GM21723 (cell line): ENCODE results near the gene TMC6.
"Not testable (repeated sequence)": the region's sequence is repeated elsewhere in the genome, so short reads cannot be mapped to it uniquely, and the experiment has no call there.

Source experiments
- ATAC-seq: cut with Tn5 transposase; IDR thresholded peaks from one replicate; pipeline ENCODE4 v1.9.1; 2021; ENCODE audit warnings: mild to moderate bottlenecking, moderate library complexity; ENCODE audit not compliant: unreplicated experiment

Gene TMC6, protein sequence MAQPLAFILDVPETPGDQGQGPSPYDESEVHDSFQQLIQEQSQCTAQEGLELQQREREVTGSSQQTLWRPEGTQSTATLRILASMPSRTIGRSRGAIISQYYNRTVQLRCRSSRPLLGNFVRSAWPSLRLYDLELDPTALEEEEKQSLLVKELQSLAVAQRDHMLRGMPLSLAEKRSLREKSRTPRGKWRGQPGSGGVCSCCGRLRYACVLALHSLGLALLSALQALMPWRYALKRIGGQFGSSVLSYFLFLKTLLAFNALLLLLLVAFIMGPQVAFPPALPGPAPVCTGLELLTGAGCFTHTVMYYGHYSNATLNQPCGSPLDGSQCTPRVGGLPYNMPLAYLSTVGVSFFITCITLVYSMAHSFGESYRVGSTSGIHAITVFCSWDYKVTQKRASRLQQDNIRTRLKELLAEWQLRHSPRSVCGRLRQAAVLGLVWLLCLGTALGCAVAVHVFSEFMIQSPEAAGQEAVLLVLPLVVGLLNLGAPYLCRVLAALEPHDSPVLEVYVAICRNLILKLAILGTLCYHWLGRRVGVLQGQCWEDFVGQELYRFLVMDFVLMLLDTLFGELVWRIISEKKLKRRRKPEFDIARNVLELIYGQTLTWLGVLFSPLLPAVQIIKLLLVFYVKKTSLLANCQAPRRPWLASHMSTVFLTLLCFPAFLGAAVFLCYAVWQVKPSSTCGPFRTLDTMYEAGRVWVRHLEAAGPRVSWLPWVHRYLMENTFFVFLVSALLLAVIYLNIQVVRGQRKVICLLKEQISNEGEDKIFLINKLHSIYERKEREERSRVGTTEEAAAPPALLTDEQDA

DNA sequence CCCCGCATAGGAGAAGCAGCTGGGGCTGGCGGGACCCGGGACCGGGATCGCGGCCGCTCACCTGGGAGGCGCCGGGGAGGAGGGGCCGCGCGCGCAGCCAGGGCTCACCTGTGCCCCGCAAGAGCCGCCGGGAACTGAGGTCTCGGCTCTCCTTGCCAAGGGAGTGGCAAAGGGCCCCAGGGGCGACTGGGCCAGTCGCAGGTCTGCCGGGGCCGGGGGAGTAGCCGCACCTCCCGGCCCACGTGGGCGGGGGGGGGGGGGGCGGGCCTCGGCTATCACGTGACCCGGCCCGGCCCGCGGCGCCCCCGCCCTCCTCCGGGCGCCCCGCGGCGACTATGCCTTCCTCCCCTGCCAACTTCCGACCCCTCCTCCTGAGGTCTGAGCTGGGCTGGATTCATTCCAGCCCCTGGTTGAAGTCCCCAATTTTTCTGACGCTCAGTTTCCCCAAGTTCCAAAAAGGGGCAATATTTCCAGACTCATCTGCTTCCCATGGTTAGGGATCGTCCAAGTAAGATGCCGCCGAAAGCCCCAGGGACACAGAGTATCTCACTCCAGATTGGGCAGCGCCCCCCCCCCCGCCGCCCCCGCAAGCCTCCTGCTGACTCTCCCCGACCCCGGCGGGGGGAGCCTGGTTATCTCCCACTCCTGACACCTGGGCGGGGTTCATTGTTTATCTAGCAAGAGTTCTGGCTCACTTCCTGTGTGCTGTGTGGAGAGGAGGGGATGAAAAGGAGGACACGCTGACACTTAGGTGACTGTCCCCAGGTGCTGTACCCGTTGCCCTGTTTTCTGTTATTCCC, at the start of gene TMC6:
TMC6 (minus strand) TSS at position 205 of the 800 bp plus-strand sequence. CDS start 1,923 bp downstream, outside the sequence.
- no peak for ATAC-seq

DNA sequence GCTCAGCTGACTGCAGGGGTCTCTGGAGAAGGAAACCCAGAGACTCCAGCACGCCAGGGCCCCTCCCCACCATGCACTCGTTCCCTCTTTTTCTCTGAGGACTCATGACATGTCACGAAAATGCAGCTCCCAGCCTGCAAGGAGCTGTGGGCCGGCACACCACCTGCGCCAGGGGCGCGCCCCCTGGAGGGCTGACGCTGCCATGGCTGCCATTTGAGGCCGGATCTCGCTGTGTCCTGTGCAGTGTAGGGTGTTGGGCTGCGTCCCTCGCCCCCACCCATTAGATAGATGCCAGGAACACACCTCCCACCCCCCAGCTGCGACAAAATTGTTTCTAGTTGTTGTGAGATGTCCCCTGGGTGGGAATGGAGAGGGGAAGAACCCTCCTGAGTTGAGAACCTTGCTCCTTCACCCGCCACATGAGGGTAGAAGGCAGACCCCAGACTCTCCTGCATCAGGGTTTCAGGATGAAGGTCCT, 48.0 kb upstream of the TMC6 start:
- no peak for ATAC-seq

DNA sequence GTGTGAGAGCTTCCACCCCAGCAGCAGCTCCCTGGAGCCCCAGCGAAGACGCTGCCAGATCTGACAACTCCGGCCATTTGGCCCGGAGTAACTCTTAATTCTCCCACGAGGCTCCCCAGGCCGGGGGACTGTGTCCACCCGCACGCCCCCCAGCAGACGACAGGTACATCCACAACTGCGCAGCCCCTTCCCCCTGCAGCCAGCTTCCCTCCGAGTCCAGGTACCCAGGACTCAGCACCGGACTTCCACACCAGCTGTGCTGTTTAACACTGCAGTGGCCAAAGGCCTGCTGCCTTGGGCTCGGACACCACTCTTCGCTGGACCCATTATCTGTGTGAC, 47.1 kb upstream of the TMC6 start:
- no peak for ATAC-seq

GRCh38 chr17:78174870-78175642, 46.5 kb upstream of the TMC6 start:
- no peak for ATAC-seq

DNA sequence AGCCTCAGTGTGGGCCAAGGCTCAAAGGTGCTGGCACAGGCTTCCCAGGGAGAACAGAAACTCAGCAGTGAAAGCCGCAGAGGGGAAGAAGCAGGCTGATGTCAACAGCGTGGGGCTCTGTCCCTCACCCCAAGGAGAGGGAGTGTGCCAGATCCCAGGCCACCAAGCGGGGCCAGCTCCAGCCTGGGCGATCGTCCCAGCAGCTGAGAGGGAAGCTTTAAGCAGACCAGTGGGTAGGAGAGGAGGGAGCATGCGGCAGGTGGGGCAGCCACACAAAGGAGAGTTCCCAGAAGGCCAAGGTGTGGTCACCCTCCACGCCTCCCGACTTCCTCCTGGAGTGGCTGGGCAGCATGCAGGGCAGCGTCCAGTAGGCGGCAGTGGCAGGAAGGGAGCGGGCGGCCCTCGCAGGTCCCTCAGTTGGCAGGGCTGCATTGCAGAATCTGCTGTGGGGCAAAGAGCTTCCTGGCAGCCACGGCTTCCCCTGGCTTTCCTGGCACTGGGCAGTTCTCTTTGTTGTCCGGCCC, 45.9 kb upstream of the TMC6 start:
- ATAC-seq: no peak

DNA sequence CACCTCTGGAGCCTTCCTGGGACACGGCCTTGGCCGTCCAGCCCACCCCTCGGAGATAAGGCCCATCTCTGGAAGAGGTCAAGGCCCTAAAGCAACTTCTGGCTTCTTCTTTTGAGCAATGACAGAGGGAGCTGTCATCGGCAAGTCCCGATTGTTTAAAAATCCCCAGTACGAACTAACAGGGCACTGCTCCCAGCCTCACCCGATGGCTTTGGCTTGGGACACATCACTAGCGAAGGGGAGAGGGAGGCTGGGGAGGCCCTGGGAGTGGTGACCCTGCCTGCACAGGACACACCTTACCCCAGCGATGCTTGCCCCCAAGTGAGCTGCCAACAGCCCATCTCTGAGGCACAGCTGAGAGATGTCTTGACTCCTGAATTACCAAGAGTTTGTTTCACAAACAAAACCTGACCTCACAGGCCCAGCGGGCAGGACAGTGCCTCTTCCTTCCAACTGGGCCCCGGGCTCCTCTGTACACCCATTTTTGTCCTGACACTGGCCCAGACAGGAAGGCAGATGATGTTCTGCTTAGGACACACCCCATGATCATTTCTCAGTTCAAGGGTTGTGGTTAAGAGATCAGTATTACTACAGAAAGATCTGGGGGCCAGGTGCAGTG, 44.7 kb upstream of the TMC6 start:
- ATAC-seq: peak; percentile 40

- ATAC-seq: no peak
Measured at GRCh38 chr17:78172249-78173051, 43.9 kb upstream of the TMC6 start.

- ATAC-seq: not testable (repeated sequence)
Measured at GRCh38 chr17:78171591-78172248, 43.2 kb upstream of the TMC6 start.

- ATAC-seq: no peak
Measured at GRCh38 chr17:78170692-78171590, 42.4 kb upstream of the TMC6 start.

DNA sequence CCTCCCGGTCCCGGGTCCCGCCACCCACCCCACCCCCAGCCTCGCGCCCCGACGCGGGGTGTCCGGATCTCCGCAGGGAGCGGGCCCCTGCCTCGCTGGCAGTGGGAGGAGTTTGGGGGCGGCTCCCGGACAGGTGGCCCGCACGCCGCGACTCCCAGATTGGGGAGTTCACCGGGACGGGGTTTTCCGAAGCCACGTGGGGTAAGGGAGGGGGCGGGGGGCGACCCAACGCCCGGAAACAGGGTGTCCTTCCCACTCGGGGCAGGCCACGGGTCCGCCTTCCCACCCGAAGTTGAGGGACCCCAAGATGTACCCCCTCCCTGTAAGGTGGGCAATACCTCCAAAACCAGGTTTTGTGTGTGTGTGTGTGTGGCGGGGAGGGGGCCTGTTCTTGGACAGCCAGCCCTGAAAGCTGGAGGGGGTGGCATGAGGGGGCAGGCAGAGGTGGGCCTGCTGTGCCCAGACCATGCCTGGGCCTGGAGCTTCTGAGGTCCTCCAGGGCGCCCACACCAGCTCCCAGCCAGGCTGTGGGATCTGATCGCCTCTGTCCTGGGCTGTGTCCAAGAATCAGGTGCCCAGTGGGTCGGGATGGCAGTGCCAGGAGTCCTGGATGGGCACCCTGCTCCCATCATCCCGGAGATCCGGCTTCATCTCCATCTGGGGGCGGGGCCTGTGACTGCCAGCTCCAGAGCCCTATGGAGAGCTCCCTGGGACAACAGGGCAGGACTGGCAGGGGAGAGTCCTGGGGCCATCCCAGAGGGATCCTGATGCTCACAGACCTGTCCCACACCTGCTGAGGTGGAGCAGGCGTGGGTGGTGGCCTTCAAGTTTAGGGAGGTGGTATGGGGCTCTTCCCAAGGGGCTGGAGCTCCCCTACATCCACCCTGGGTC, 40.6 kb upstream of the TMC6 start:
- peak; percentile 28 for ATAC-seq

- peak; percentile 56 for ATAC-seq
Measured at GRCh38 chr17:78168242-78168902, 39.8 kb upstream of the TMC6 start, which contains the start of gene SYNGR2. Gene SYNGR2, plus strand, starts transcription at chr17:78168581. Its CDS starts 36 bp downstream, at chr17:78168617.

DNA sequence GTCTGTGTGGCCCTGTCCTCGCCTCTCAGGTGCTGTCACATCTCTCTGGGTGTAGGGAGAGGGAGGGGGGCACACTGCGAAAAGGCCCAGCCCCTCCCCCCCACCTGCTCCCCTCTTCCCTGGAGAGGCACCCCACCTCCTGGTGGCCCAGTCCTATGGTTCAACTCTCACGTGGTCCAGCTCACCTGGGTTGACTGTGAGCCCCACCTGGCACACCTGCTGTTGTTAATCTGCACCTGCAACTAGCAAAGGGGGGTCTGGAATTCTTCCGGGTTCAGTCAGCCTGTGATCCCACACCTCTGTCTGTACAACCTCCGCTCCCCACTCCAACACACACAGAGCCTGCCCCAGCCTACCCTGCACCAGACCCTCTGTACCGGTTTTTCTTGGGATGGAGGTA, 37.9 kb upstream of the TMC6 start:
- no peak for ATAC-seq

DNA sequence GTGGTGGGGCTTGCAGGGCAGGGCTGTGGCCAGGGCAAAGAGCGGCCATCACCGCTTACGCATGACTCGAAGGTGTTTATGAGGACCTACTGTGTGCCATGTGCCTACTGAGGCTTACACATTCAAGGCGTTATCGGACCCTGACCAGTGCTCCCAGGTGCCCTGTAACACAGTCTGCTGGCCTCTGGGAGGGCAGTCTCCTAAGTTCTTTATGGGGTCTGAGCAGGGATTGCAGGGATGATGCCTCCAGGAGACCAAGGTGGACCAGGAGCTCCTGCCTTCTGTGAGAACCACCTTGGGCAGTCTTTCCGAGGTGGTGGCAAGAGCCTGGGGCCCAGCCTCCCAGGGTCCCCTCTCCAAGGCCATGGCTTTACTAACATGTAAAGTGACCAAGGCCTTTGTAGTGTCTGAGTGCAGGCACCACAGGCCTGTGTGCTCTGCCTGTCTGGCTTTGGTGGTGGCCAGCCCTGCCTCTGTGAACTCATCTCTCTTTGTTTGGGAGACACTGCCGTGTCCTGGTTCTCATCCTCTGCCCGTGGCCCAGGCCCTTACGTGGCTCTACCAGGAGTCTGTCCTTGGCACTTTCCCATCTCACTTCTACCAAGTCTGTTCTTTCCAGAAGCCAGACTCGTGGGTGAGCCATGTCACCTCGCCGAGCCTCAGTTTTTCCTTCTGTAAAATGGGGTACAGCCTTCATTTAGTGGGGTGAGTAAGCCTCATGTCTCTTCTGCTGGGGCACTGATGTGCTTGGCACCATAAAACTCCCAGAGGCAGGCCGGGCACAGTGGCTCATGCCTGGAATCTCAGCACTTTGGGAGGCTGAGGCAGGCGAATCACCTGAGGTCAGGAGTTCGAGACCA, 36.4 kb upstream of the TMC6 start:
- no peak for ATAC-seq

DNA sequence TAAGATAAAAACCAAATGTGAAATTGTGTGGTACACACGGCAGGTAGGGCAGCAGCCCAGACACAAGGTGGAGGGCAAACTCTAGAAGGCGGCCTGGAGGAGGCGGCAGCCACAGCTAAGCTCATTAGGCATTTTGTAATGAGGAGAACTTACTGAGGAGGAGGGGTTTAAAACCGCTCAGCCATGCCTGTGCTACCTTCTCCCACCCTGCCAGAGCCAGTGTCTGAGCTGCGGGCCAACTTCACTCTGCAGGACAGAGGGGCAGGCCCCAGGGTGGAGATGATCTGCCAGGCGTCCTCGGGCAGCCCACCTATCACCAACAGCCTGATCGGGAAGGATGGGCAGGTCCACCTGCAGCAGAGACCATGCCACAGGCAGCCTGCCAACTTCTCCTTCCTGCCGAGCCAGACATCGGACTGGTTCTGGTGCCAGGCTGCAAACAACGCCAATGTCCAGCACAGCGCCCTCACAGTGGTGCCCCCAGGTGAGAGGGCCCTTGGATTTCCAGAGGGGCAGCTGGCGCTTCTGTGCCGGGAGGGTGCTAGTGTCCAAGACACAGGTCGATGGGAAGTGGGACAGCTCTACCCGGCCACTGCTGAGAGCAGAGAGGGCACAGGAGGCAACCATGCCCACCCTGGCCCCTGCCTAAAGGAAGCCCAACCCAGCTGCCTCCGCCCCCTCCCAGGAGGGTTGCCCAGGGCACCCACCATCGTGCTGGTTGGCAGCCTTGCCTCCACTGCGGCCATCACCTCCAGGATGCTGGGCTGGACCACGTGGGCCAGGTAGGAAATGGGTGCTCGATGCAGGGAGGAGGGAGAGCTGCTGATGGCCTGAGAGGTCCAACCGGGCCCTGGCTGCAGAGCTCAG, 35.6 kb upstream of the TMC6 start:
- no peak for ATAC-seq
